ENCODE results near the gene UQCRQ.

Gene UQCRQ

DNA sequence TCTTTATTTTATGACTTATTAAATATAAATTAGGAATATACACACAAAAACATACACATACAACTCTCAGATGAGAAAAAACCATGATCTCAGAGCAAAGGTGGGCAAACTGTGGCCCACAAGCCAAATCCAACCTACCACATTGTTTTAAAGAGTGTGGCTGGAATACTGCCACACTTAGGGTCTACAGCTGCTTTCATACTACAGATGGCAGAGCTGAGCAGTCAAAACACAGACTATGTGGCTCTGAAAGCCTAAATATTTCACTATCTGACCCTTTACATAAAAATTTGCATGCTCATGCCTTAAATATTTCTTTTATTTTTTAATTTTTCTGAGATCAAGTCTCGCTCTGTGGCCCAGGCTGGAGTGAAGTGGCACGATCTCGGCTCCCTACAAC, 35.3 kb downstream of the UQCRQ start:
- no peak for DNase-seq (ENCODE audit: low spot score)
- TF ChIP-seq, protein P1, sequence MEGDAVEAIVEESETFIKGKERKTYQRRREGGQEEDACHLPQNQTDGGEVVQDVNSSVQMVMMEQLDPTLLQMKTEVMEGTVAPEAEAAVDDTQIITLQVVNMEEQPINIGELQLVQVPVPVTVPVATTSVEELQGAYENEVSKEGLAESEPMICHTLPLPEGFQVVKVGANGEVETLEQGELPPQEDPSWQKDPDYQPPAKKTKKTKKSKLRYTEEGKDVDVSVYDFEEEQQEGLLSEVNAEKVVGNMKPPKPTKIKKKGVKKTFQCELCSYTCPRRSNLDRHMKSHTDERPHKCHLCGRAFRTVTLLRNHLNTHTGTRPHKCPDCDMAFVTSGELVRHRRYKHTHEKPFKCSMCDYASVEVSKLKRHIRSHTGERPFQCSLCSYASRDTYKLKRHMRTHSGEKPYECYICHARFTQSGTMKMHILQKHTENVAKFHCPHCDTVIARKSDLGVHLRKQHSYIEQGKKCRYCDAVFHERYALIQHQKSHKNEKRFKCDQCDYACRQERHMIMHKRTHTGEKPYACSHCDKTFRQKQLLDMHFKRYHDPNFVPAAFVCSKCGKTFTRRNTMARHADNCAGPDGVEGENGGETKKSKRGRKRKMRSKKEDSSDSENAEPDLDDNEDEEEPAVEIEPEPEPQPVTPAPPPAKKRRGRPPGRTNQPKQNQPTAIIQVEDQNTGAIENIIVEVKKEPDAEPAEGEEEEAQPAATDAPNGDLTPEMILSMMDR (IDR thresholded peaks at IDR 0.05) = no peak
- Histone ChIP-seq H3K4me3 (no peak overlapping the region), H3K27ac (no peak overlapping the region)

DNA sequence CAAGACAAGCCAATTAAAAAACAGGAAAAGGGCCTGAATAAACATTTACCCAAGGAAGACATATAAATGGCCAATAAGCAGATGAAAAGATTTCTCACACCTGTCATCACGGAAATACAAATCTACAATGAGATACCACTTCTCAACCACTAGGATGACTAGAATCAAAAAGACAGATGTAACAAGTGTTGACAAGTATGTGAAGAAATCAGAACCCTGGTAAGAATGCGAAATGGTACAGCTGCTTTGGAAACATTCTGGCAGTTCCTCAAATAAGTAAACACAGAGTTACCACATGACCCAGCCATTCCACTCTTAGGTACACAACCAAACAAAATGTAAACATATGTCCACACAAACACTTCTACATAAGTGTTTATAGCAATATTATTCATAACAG, 39.5 kb downstream of the UQCRQ start:
- no peak overlapping the region for H3K4me3 ChIP-seq
- no peak for DNase-seq (ENCODE audit: low spot score)
- TF ChIP-seq, protein P1 (IDR thresholded peaks at IDR 0.05) = no peak
- no peak overlapping the region for H3K27ac ChIP-seq

DNA sequence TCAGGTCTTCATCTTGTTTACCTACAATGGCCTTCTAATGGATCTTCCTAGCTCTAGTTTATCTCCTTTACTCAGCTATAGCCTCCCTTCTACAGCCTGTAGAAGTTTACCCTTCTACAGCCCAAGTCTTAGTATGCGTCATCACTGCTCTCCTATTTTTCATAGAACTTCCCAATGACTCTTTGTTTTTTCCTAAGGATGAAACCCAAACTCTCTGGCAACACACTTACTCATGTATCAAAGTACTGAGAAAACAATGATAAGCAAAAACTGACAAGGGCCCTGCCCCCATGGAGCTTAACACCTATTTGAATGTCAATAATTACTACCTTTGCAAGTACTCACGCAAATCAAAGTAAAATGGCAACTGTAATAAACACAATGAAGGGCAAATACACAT, 40.7 kb downstream of the UQCRQ start:
- TF ChIP-seq, protein P1 (IDR thresholded peaks at IDR 0.05) = no peak
- Histone ChIP-seq H3K4me3 (no peak overlapping the region), H3K27ac (no peak overlapping the region)
- DNase-seq (ENCODE audit: low spot score) = no peak

DNA sequence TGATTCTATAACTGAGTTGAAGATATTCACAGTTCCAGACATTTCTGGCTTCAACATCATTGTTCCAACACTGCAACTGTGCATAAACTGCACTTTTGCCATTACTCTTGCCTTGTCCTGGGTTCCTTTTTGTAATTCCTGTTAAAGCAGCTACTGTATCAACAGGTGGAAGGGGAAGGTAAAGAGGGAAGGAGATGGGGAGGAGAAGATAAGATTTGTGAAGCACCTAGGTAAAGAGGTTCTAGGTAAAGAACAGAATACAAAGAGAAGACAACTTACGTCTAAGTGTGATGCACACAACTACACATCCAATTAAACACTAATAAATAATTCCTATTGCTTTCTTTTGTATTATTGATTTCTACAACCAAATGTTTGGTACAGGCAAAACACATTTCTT, 43.3 kb downstream of the UQCRQ start:
- DNase-seq (ENCODE audit: low spot score) = no peak
- no peak overlapping the region for H3K4me3 ChIP-seq
- H3K27ac ChIP-seq = no peak overlapping the region
- TF ChIP-seq, protein P1 (IDR thresholded peaks at IDR 0.05) = no peak

DNA sequence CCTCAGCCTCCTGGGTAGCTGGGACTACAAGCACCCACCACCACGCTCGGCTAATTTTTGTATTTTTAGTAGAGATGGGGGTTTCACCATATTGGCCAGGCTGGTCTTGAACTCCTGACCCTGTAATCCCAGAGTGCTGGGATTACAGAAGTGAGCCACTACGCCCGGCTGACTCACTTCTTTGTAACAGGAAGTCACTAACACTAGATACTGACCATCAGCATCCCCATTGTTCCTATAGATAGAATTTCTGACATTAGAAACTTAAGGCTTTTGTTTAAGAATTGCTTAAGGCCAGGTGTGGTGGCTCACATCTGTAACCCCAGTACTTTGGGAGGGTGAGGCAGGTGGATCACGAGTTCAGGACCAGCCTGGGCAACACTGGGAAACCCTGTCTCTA, 49.2 kb downstream of the UQCRQ start:
- DNase-seq (ENCODE audit: low spot score) = no peak

DNA sequence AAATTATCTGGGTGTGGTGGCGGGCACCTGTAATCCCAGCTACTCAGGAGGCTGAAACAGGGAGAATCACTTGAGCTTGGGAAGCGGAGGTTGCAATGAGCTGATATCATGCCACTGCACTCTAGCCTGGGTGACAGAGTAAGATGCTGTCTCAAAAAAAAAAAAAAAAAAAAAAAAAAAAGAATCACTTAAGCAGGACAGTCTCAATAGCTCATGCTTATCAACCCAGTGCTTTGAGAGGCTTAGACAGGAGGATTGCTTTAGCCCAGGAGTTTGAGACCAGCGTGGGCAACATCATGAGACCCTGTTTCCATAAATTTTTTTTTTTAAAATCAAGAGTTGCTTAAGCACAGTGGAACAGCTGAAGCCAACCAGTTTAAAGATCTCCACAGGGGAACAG, 49.6 kb downstream of the UQCRQ start:
- TF ChIP-seq, protein P1 (IDR thresholded peaks at IDR 0.05) = no peak
- Histone ChIP-seq H3K4me3 (no peak overlapping the region), H3K27ac (no peak overlapping the region)
- DNase-seq (ENCODE audit: low spot score) = no peak

More for the DNA sequence above, 49.2 kb downstream of the UQCRQ start:
- no peak overlapping the region for H3K4me3 ChIP-seq
- TF ChIP-seq, protein P1 (IDR thresholded peaks at IDR 0.05) = no peak
- no peak overlapping the region for H3K27ac ChIP-seq

Data from coronary artery (tissue), 2 donors.